H1 (cell line): ENCODE measurements around the gene ZNF148.

ENCODE experiments used
- ASH2L ChIP-seq: fragments of 200-600, 300-600 bp; sonication (generic); IDR thresholded peaks from one replicate; pipeline ENCODE4 v1.7.1; 2017; ENCODE audit warnings: low read length
- CHD2 ChIP-seq: IDR thresholded peaks from 2 replicates; pipeline ENCODE4 v1.6.1; 2012; ENCODE audit warnings: low read length, improper control_type of control experiment
- EGR1 ChIP-seq: IDR thresholded peaks from 2 replicates; pipeline ENCODE4 v1.6.1; 2011; ENCODE audit warnings: low read depth, low read length, borderline replicate concordance
- EP300 ChIP-seq, 2 experiments: IDR thresholded peaks; 1 replicate in 1 of 2; 2 replicates in 1 of 2; pipeline ENCODE4 v1.6.1; 2011 to 2012; ENCODE audit warnings: low read depth in 2 of 2, low read length in 2 of 2, mild to moderate bottlenecking in 2 of 2, borderline replicate concordance in 1 of 2, inconsistent platforms in 1 of 2, moderate library complexity in 1 of 2
- HDAC2 ChIP-seq, 2 experiments: fragments of 300-600 bp in 1 of 2; sonication (generic) in 1 of 2; IDR thresholded peaks; 2 replicates each; pipeline ENCODE4 v1.6.1; 2011 to 2012; ENCODE audit warnings: low read depth in 2 of 2, low read length in 2 of 2, mild to moderate bottlenecking in 2 of 2, moderate library complexity in 2 of 2, borderline replicate concordance in 1 of 2, inconsistent platforms in 1 of 2
- JUN ChIP-seq: IDR thresholded peaks from 2 replicates; pipeline ENCODE4 v1.6.1; 2011; ENCODE audit warnings: low read depth, mild to moderate bottlenecking, improper control_type of control experiment, low read length
- PHF8 ChIP-seq: fragments of 200-600 bp; sonication (generic); conservative IDR thresholded peaks from 2 replicates; pipeline ENCODE4 v1.7.1; 2012; ENCODE audit warnings: low read depth, mild to moderate bottlenecking, inconsistent platforms, low read length, moderate library complexity
- POLR2A ChIP-seq, 2 experiments: IDR thresholded peaks; 1 replicate in 1 of 2; 2 replicates in 1 of 2; pipeline ENCODE4 v1.6.1; 2011; ENCODE audit warnings: low read depth in 2 of 2, low read length in 2 of 2, mild to moderate bottlenecking in 2 of 2; ENCODE audit errors: control extremely low read depth in 1 of 2
- TCF12 ChIP-seq: IDR thresholded peaks from 2 replicates; pipeline ENCODE4 v1.6.1; 2011; ENCODE audit warnings: low read depth, mild to moderate bottlenecking, low read length
- TEAD4 ChIP-seq: IDR thresholded peaks from 2 replicates; pipeline ENCODE4 v1.6.1; 2012; ENCODE audit warnings: low read depth, low read length, inconsistent platforms, mixed read lengths
- YY1 ChIP-seq: IDR thresholded peaks from 2 replicates; pipeline ENCODE4 v1.6.1; 2011; ENCODE audit warnings: low read depth, mild to moderate bottlenecking, low read length
- TF ChIP-seq, protein P1 (sequence below), 3 experiments: IDR thresholded peaks; 1 replicate in 2 of 3; 2 replicates in 1 of 3; pipeline versions ENCODE4 v1.5.1 to v1.6.1; 2011; ENCODE audit warnings: low read length in 3 of 3, mild to moderate bottlenecking in 3 of 3, inconsistent platforms in 2 of 3, low read depth in 1 of 3, moderate library complexity in 1 of 3; ENCODE audit not compliant: insufficient read depth in 1 of 3; ENCODE audit errors: control extremely low read depth in 1 of 3
- TF ChIP-seq, protein P2 (sequence below): IDR thresholded peaks from 2 replicates; pipeline ENCODE4 v1.6.1; 2012; ENCODE audit warnings: inconsistent platforms

DNA sequence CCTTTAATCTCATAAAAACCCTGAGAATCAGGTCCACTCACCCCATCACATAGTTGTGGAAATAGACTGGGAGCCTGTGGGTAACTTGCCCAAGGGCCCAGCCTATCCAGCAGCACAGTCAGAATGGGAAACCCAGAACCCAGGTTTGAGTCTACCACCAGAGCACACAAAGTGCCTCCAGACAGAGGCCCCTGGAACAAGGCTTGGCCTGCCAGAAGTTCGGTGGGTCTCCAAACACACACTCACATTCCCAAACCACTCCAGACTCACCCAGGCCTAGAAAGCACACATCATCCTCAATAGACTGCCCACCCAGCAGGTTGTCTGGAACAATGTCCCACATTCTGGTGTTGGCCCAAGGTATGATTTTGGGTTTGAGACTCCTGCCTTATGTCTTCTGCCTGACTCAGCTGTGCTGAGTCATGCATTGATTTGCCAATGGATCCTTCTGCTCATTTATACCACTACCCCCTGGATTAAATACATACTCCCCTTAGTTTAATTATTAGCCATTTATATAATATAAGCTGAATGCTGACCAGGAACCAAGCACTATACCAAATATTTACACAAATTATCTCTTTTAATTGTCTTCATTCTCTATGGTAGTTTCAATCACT lies 167.1 kb downstream of the ZNF148 start:
- TF ChIP-seq YY1, result no peak
- no peak for TF ChIP-seq TCF12
- TF ChIP-seq EP300 (IDR thresholded peaks at IDR 0.05; ENCODE audit: borderline replicate concordance in 1 of 2, low read depth in 2 of 2, low read length in 2 of 2), result no peak
- TF ChIP-seq, protein P1, sequence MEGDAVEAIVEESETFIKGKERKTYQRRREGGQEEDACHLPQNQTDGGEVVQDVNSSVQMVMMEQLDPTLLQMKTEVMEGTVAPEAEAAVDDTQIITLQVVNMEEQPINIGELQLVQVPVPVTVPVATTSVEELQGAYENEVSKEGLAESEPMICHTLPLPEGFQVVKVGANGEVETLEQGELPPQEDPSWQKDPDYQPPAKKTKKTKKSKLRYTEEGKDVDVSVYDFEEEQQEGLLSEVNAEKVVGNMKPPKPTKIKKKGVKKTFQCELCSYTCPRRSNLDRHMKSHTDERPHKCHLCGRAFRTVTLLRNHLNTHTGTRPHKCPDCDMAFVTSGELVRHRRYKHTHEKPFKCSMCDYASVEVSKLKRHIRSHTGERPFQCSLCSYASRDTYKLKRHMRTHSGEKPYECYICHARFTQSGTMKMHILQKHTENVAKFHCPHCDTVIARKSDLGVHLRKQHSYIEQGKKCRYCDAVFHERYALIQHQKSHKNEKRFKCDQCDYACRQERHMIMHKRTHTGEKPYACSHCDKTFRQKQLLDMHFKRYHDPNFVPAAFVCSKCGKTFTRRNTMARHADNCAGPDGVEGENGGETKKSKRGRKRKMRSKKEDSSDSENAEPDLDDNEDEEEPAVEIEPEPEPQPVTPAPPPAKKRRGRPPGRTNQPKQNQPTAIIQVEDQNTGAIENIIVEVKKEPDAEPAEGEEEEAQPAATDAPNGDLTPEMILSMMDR (IDR thresholded peaks at IDR 0.05; ENCODE audit: control extremely low read depth in 1 of 3, insufficient read depth in 1 of 3, low read depth in 1 of 3, low read length in 3 of 3), result no peak
- no peak for TF ChIP-seq ASH2L
- TF ChIP-seq HDAC2 (IDR thresholded peaks at IDR 0.05; ENCODE audit: borderline replicate concordance in 1 of 2, low read depth in 2 of 2, low read length in 2 of 2), result no peak
- TF ChIP-seq POLR2A (IDR thresholded peaks at IDR 0.05; ENCODE audit: control extremely low read depth in 1 of 2, low read depth in 2 of 2, low read length in 2 of 2), result no peak
- TF ChIP-seq TEAD4, result no peak
- TF ChIP-seq PHF8, result no peak
- TF ChIP-seq, protein P2, sequence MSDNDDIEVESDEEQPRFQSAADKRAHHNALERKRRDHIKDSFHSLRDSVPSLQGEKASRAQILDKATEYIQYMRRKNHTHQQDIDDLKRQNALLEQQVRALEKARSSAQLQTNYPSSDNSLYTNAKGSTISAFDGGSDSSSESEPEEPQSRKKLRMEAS, result no peak
- TF ChIP-seq EGR1, result no peak
- TF ChIP-seq JUN, result no peak
- TF ChIP-seq CHD2, result no peak
